DMS114 treated with DMSO at 0.1 percent for 48 hours (cell line): Measurements from ENCODE around the gene EFS.
A peak's percentile ranks its signal among the peaks of the same experiment; 100 is the strongest.
"Not testable (repeated sequence)": the region's sequence is repeated elsewhere in the genome, so short reads cannot be mapped to it uniquely, and the experiment has no call there.

ENCODE experiments used
- DNase-seq: peaks from one replicate; lab custom pipeline; 2025; ENCODE audit not compliant: unreplicated experiment; lab: John Stamatoyannopoulos, UW

EFS gene

DNA sequence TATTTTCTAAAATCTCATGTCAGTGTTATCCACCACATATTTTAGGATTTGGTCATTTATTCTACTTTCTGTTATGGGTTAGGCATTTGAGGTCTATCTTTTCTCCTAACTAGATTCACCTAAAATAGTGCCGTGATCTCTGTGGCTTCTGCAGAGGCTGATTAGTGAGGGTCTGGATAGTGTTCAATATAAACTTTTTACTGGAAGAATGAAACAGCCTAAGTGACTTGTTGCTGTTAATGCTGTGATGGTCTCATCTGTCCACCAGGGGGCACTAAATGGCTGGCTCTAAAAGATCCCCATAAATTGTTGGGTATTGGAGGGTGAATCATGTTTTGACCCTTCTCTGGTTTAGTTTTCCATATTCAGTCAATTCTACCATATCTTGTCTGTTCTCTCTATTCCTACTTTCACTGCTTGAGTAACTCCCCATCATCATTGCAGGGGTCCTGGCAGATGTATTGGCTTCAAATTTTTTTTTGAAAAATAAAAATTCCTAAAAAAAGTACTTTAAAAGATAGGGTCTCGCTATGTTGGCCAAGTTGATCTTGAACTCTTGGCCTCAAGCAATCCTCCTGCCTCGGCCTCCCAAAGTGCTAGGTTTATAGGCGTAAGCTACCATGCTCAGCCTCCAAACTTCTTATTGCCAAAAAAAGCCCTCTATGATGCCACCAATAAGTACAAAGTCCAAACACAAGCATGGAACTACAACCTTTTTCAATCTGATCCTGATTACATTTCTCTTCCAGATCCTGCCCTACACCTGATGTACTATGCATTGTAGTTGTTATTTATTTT lies 36.8 kb downstream of the EFS start:
- DNase-seq, result peak; percentile 51

DNA sequence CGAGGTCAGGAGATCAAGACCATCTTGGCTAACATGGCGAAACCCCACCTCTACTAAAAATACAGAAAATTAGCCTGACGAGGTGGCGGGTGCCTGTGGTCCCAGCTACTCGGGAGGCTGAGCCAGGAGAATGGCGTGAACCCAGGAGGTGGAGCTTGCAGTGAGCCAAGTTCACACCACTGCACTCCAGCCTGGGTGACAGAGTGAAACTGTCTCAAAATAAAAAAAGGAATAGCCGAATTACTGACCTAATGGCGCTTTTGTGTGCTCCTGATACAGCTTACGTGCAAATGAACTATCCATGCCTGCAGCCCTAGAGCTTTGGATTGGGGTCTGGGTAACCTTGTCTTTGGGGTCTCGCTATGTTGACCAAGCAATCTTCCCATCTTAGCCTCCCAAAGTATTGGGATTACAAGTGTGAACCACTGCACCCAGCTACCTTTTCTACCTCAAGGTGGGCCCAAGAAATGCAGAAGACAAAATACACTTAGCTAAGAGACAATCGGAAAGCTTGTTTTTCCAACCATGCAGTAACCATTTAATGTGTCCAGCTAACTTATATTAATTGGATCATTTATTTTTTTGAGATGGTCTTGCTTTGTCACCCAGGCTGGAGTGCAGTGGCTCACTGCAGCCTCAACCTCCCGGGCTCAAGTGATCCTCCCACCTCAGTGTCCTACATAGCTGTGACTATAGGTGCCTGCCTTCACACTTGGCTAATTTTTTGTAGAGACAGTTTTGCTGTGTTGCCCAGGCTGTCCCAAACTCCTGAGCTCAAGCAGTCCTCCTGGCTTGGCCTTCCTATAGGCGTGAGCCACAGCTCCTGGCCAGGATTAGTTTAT lies 38.3 kb downstream of the EFS start:
- no peak for DNase-seq

DNA sequence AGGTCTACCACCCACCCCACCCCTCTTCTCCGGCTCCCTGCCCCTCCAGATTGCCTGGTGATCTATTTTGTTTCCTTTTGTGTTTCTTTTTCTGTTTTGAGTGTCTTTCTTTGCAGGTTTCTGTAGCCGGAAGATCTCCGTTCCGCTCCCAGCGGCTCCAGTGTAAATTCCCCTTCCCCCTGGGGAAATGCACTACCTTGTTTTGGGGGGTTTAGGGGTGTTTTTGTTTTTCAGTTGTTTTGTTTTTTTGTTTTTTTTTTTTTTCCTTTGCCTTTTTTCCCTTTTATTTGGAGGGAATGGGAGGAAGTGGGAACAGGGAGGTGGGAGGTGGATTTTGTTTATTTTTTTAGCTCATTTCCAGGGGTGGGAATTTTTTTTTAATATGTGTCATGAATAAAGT lies 39.2 kb downstream of the EFS start:
- not testable (repeated sequence) for DNase-seq

DNA sequence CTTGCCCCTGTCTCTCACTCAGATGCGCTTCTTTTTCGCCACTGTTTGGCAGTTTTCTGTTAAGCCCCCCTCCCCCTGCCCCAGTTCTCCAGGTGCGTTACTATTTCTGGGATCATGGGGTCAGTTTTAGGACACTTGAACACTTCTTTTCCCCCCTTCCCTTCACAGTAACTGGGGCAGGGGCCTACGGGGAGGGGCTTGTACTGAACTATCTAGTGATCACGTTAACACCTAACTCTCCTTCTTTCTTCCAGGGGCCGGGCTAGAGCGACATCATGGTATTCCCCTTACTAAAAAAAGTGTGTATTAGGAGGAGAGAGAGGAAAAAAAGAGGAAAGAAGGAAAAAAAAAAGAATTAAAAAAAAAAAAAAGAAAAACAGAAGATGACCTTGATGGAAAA lies 40.0 kb downstream of the EFS start:
- no peak for DNase-seq

DNA sequence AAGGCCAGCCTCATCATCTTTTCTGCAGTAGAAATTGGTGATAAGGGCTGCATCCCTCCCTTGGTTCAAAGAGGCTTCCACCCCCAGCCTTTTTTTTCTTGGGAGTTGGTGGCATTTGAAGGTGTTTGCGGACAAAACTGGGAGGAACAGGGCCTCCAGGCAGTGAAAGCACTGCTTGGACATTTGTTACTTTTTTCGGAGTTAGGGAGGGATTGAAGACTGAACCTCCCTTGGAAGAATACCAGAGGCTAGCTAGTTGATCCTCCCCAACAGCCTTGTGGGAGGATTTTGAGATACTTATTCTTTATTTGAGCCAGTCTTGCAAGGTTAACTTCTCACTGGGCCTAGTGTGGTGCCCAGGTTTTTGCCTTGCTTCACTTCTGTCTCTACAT lies 40.5 kb downstream of the EFS start:
- no peak for DNase-seq

DNA sequence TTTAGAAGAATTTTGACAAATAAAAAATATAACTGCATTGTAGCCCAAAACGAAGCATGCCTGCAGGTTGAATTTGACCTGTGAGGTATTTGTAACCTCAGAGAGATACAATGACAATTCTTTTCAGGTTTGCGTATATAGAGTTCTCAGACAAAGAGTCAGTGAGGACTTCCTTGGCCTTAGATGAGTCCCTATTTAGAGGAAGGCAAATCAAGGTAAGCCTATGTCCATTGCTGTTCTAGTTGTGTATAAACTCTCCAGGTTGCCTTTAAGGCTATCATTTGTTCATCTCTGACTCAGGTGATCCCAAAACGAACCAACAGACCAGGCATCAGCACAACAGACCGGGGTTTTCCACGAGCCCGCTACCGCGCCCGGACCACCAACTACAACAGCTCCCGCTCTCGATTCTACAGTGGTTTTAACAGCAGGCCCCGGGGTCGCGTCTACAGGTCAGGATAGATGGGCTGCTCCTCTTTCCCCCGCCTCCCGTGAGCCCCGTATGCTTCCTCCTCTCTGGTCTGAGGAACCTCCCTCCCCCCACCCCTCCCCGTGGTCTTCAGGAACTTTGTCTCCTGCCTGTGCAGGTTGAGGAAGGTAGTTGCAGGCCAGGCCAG lies 41.0 kb downstream of the EFS start:
- no peak for DNase-seq

DNA sequence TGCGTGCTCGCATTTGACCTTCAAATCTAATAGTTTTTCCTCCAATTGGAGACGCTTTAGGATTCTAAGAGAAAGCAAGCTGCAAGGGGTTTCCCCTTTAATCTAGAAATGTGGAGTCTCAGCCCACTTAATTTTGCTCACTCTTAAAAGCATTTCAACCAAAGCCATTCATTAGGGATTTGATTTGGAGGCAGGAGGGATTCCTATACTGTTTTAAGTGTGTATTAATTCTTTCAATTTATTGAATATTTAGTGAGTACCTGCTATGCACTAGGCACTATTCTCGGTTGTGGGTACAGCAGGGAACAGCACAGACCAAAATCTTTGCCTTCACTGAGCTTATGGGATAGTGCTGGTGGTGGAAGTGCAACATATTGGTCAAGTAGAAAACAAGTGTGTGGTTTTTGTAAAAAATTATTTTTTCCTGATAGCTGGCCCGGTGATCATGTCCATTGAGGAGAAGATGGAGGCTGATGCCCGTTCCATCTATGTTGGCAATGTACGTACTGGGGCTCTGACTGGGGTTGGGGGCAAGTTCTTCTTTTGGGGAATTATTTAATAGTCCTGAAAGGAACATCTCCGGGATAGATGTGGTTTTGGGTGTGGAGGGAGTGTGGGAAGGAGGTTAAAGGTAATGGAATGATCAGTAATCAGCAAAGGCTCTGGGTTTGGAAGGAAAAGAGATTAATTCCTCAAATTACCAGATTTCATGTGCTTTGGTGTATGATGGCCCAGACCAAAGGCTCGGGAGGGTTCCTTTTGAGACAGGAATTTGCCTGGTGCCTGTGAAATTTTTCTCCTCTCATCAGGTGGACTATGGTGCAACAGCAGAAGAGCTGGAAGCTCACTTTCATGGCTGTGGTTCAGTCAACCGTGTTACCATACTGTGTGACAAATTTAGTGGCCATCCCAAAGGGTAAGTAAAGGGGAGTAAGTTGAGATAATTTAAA lies 42.1 kb downstream of the EFS start:
- DNase-seq, result no peak

DNA sequence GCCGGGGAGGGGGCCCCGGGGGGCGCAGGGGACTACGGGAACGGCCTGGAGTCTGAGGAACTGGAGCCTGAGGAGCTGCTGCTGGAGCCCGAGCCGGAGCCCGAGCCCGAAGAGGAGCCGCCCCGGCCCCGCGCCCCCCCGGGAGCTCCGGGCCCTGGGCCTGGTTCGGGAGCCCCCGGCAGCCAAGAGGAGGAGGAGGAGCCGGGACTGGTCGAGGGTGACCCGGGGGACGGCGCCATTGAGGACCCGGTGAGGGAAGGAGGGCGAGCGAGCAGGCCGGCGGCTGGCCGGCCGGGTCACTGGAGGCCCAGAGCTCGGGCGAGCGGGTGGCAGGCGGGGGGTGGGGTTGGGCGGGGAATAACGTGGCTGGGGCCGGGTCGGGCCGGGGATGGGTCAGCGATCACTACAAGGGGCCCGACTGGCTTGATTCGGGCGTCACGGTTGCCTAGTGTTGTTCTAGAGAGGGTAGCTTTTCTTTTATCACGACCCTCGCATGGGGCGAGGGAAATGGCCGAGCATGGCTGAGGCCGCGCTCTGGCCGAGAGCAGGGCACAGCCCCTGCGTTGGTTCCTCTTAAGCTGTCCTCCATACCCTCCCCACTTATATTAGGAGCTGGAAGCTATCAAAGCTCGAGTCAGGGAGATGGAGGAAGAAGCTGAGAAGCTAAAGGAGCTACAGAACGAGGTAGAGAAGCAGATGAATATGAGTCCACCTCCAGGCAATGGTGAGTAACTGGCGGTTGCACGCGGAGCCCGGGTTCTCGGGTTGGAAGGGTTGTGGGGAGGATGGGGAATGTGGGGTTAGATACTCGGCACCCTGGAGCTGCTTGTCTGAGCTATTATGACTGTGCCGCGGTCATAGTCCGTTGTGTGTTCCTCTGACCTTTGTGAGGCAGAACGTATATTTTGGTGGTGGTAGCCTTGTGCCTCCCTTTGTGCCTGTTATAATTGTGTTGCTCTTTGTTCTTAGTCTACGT lies 43.1 kb downstream of the EFS start:
- DNase-seq, result no peak

DNA sequence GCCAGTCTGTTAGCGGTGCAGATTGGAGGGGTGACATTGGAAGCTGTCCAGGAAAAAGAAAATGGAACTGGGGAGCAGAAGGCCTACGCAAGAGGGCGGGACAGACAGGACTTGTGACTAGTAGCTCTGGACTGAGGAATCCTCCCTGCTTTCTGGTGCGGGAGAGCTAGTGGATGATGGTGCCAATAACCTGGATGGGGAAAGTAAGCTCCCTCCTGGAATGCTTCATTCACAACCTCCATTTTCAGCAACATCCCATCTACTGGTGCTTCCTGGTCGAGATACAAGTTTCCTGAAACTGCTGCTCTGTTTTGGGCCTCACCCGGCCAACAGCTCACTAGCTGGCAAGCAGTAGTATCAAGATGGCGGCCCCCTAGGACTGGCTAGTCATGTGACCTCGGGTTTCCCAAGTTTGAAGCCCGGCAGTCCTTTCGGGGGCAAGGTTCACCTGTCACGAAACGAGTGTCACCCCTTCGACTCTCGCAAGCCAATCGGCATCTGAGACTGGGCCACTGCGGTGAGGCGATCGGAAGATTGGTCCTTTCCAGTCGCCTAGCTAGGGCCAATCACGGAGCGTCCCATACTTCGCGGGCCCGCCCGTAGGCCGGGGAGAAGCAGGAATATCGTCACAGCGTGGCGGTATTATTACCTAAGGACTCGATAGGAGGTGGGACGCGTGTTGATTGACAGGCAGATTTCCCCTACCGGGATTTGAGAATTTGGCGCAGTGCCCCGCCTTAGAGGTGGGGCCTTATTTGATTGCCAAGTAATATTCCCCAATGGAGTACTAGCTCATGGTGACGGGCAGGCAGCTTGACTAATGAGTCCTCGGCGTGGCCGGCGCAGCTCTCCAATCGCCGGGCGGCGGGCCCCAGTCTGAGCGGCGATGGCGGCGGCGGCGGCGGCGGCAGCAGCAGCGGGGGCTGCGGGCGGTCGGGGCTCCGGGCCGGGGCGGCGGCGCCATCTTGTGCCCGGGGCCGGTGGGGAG lies 44.1 kb downstream of the EFS start, which contains the start of gene PABPN1:
Gene PABPN1, plus strand, starts transcription at position 874 of the 988 bp plus-strand sequence. Its CDS starts 13 bp downstream, at position 887.
- peak; percentile 97 for DNase-seq

DNA sequence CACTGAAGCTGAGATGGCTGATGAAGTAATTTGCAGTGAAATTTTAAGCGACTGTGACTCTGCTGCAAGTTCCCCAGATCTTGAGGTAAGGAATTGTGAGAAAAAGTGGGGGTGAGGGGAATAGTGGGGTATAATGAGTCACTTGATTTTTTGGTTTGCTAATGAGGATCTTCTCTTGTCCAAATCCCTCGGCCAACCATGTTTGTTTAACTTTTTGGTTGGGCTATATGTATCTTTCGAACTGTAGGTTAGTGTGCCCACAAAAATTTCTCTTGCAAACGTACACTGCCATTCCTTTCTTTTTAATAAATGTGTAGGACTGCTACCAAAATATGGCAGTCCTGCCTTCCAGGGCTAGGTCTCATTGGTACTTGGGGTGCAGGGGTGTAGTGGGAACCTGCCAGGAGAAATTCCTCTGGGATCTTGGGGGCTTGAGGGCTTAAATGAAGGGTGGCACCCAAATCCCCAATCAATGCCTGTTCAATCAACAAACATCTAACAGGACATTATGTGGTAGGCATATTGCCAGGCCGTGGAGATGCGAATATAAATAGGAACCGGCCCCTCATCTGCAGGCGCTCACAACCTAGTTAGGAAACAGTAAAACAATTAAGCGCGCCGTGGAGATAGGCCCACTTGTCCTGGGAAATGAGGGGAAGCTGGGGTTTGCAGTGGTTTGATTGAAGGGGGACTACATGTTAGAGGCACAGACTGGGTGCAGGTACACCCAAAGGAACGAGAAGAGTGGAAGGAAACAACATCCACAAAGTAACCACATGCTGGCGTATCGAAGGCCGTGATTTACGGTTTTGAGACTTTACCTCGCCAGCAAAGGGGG lies 45.0 kb downstream of the EFS start:
- DNase-seq, result no peak

DNA sequence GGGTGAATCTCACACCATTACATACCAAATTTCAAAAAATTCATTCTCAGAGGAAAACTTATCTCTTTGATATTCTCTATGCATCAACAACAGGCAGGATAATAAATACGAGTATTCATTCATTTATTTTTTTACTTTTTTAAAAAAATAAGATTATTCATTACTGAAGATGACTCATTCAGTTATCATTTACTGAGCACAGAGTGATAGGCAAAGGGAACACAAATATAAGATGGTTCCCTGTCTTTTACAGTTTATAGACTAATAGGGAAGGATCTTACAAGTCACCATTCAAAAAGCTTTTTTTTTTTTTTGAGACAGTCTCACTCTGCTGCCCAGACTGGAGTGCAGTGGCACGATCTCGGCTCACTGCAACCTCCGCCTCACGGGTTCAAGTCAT lies 48.7 kb downstream of the EFS start:
- DNase-seq, result no peak

DNA sequence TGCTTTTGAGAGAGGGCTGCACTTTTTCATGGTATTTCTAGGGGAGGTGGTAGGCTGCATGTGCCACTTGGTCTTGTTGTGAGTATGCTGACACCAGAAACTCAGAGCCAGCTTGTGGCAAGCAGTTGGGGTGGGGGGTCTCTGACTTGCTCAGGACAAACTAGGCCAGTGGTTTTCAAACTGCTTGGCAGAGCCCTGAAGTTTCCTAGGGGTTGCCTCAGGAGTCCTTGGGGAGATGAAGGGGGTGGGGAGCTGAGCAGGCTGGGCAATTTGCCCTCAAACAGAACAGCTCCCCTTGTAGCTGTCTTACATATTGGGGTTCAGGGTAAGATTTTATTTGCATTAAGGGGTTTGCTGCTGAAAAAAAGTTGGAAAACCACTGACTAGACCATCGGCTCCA lies 54.4 kb downstream of the EFS start:
- DNase-seq, result no peak

DNA sequence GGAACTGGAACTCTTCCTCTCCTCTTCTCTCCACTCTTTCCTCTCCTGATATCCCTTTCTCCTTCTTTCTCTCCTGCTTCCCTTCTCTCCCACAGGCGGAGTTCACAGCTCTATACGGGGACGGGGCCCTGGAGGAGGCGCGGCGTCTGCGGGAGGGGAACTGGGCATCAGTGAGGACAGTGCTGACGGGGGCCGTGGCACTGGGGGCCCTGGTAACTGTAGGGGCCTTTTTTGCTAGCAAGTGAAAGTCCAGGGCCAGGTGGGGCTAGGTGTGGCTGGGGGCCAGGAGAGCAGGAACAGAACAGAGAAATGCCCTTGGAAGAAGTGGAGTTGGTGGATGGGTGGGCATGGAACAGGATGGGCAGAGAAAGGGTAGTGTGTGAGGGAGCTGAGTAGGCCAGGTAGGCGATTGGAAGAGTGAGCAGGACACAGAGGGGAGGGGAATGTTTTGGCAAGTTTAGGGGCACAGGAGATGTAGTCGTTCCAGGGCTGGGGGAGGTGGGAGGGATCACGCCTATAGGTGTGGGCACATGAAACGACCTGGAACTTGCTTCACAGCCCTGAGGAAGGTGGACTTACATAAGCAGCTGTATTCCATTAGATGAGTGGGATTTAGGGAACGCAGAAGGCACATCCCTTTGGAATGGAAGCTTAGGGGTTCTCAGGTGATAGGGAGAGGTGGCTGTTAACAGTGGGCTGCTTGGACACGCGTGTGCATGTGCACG lies 56.1 kb downstream of the EFS start:
- DNase-seq, result no peak

DNA sequence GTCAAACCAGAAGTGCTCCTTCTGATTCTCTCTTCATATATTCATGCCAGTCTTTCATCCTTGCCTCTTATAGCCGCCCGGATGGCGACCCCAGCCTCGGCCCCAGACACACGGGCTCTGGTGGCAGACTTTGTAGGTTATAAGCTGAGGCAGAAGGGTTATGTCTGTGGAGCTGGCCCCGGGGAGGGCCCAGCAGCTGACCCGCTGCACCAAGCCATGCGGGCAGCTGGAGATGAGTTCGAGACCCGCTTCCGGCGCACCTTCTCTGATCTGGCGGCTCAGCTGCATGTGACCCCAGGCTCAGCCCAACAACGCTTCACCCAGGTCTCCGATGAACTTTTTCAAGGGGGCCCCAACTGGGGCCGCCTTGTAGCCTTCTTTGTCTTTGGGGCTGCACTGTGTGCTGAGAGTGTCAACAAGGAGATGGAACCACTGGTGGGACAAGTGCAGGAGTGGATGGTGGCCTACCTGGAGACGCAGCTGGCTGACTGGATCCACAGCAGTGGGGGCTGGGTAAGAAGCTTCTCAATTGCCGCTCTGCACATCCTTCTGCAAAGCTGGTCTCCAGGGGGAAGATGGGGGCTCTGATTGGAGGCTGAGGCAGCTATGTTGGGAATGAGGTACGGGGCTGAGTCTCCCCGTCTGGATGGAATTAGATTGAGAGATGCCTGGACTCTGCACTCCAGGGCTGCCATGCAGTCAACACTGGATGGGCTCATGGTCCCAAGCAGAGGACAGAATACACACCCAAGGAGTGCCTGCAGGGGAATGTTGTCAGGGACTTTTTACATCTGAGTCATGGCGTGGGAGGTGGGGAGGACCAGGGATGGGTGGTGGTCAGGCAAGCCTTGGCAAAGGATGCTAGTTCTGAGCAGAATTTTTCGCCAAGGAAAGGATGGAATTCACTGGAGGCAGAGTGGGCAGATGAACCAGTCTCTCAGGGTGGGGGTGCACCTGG lies 57.0 kb downstream of the EFS start:
- no peak for DNase-seq

DNA sequence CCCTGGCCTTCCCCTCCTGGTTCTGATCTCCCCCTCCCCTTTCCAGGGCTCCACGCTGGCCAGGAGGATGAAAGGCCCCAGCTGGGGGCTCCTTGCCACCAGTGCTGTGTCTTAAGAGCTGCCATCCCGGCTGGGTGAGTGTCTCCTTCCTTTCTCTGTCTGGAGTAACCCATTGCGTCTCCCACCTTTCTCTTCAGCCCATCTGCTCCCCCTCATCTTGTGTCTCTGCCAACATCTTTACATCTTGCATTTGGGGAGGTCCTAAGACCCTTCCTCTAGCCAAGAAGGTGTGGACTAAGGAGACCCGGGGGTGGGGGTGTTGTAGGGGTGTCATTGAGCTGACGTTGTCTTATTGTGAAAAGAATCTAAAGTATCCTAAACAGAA lies 57.8 kb downstream of the EFS start:
- DNase-seq, result no peak
